IPS-18a (cell line): ENCODE measurements around the gene ZBTB20.

Experiments used
- H3K27ac ChIP-seq: one replicate; pipeline ENCODE4 v1.5.1; 2013; ENCODE audit warnings: low read length
- H3K27me3 ChIP-seq: one replicate; pipeline ENCODE4 v1.6.1; 2013; ENCODE audit warnings: mild to moderate bottlenecking, low read length; ENCODE audit not compliant: control insufficient read depth, insufficient read depth
- H3K36me3 ChIP-seq: one replicate; pipeline ENCODE4 v1.6.1; 2013; ENCODE audit warnings: low read depth, low read length; ENCODE audit not compliant: control insufficient read depth
- H3K4me1 ChIP-seq: one replicate; pipeline ENCODE4 v1.6.1; 2013; ENCODE audit warnings: low read depth, low read length; ENCODE audit not compliant: control insufficient read depth
- H3K4me3 ChIP-seq: one replicate; pipeline ENCODE4 v1.5.1; 2013; ENCODE audit warnings: low read length
- H3K9ac ChIP-seq: one replicate; pipeline ENCODE4 v1.6.1; 2013; ENCODE audit warnings: mild to moderate bottlenecking, low read length, moderate library complexity
- H3K9me3 ChIP-seq: one replicate; pipeline ENCODE4 v1.6.1; 2013; ENCODE audit warnings: low read depth, low read length; ENCODE audit not compliant: control insufficient read depth

Gene ZBTB20

DNA sequence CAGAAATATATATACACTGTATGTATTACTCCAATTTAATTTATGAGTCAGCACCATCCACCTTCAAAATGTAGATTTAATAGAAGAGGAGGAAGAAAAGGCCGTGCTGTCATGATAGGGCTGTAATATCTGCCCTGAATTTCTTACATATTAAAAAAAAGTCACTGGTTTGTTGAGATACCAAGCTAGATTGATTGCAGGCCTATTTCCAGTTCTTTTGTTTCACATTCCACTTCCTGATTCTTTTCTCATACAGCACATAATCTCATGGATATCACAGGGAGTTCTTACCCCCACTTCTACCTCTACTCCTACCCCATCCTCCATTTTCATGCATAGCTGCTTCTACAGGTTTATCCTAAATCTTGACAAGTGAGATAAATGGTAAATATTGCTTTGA lies 290.3 kb downstream of the ZBTB20 start:
- no peak overlapping the region for H3K4me3 ChIP-seq
- H3K4me1 ChIP-seq, result peaks cover 14% of the 10 kb centered on the region
- no peaks in the 10 kb centered on the region for H3K9me3 ChIP-seq
- no peaks in the 10 kb centered on the region for H3K27me3 ChIP-seq
- no peak overlapping the region for H3K27ac ChIP-seq
- no peaks in the 10 kb centered on the region for H3K36me3 ChIP-seq
- H3K9ac ChIP-seq, result no peak overlapping the region

DNA sequence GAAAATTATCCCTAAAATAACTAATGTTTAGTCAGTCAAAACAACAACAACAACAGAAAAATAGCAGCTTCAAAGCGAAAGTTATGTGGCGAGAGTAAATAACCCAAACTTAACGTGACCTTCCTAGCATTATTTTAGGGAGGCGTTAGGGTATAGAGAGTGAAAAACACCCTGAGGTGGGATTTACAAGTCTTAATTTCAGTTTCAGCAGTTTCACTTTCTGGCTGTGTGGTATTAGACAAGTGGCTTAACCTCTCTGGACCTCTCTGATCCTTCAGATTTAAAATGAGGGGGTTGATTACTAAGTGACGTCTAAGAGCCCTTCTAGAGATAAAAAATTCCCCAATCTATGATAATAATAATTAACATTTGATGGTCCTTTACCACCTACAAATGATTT lies 291.2 kb downstream of the ZBTB20 start:
- Histone ChIP-seq H3K4me3 (no peak overlapping the region), H3K9me3 (no peaks in the 10 kb centered on the region), H3K27me3 (no peaks in the 10 kb centered on the region), H3K27ac (no peak overlapping the region), H3K36me3 (no peaks in the 10 kb centered on the region), H3K9ac (no peak overlapping the region), H3K4me1 (peaks cover 14% of the 10 kb centered on the region)

DNA sequence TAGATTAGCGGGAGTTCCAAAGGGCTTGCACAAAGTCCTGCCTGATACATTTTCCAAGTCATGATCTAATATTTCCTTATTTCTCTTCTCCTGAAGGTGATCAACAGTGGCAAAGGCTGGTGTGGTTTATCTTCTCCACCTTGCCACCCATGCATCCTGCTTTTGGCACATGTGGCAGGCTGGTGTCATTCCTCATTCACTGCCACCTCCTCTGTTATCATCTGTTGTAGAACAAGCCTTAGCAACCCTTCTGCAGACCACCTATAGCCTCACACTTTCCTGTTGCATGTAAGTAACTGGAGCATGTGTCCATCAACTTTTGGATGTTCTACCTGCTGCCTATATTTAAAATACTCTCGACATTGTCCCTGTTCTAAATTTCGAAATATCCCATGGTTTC lies 294.1 kb downstream of the ZBTB20 start:
- Histone ChIP-seq H3K9ac (no peak overlapping the region), H3K4me1 (peaks cover 14% of the 10 kb centered on the region), H3K27me3 (no peaks in the 10 kb centered on the region), H3K27ac (no peak overlapping the region), H3K4me3 (no peak overlapping the region), H3K36me3 (no peaks in the 10 kb centered on the region), H3K9me3 (no peaks in the 10 kb centered on the region)

DNA sequence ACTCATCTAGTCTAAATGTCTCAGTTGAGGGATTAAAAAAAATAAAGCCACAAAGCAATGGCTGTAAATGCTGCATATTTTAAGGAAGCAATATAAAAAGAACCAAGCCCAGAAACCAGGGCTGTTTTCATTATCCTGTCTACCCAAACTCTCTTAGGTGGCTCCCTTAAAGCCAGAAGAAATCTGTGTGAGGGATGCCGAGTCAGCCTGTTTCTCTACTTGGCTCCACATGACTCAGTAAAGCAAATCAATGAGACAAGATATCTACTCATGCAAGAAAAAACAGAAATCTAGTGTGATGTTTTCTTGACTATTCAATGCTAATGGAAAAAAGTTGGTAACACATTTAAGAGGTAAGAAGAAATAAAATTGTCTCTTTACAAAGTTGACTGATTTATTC lies 296.2 kb downstream of the ZBTB20 start:
- Histone ChIP-seq H3K27ac (no peak overlapping the region), H3K27me3 (no peaks in the 10 kb centered on the region), H3K9ac (no peak overlapping the region), H3K9me3 (no peaks in the 10 kb centered on the region), H3K4me3 (no peak overlapping the region), H3K36me3 (no peaks in the 10 kb centered on the region), H3K4me1 (no peaks in the 10 kb centered on the region)

DNA sequence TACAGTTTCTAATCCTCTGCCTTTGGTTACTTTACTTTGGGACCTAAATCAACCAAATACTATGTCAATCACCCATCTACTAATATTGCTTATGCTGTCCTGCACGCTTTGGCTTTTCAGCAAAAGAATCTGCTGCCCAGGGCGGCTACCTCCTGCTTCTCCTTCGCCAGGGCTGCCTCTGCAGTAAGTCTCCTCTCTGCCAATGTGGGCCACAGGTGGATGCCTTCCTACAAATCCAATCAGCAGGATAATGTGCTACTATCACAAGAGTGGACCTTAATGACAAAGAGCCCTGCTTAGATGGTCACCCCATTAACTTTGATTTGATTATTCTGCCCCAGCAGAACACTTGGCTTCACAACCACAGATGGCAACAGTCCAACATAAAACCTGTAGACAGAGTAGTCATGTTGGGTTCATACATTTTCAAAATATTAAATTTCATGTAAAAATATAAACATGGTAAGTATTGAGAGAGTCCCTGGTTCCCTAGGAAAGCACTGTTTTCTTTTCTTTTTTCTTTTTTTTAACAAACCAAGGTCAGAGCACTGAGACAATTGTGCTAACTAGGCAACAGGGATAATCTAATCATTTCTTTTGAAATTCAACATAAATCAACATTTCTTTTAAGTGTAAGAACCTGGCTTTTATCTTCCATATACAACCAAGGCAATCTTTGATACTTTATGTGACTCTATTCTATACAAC lies 298.3 kb downstream of the ZBTB20 start:
- Histone ChIP-seq H3K36me3 (no peaks in the 10 kb centered on the region), H3K4me1 (no peaks in the 10 kb centered on the region), H3K27ac (no peak overlapping the region), H3K27me3 (no peaks in the 10 kb centered on the region), H3K9ac (no peak overlapping the region), H3K4me3 (no peak overlapping the region), H3K9me3 (no peaks in the 10 kb centered on the region)

DNA sequence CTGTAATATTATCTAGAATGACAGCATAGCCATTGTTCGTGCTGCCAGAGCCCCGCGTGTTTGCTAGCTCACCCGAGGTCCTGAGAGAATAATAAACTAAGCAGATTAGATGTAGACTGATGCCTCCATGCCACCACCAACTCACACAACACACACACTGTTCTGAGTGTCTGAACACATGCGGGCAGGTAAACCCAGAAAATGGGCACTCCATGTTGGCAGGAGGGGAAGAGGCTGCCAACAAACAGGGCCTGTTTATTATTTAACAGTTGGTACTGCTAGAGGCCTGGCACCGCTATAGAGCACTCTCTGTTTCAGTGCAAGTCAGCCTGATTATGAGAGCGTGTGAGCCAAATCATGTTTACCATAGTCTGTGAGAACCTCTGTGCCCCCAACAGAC lies 299.0 kb downstream of the ZBTB20 start:
- H3K27ac ChIP-seq, result no peak overlapping the region
- H3K9ac ChIP-seq, result no peak overlapping the region

DNA sequence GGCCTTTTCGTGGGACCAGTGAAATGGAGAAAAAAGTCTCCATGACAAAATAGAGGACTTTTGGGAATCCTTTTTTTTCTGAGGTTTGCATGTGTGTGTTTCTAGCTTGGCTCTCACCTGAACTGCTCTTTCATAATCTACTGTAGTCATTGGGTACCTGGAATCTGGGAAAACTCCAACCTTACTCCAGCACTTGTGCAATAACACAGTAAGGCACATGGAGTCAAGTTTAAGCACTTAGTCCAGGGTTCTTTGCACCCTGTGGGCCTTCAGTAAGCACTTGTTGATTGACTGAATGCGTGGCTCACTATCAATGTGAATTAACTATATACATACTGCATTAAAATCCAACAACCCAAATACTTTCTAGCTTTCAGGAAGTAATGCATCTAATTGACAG lies 299.5 kb downstream of the ZBTB20 start:
- Histone ChIP-seq H3K9ac (no peak overlapping the region), H3K27ac (no peak overlapping the region), H3K27me3 (no peaks in the 10 kb centered on the region), H3K36me3 (no peaks in the 10 kb centered on the region), H3K9me3 (no peaks in the 10 kb centered on the region), H3K4me1 (no peaks in the 10 kb centered on the region), H3K4me3 (no peak overlapping the region)

More for the DNA sequence above, 299.0 kb downstream of the ZBTB20 start:
- H3K4me1 ChIP-seq, result no peaks in the 10 kb centered on the region
- H3K36me3 ChIP-seq, result no peaks in the 10 kb centered on the region
- H3K9me3 ChIP-seq, result no peaks in the 10 kb centered on the region
- no peak overlapping the region for H3K4me3 ChIP-seq
- no peaks in the 10 kb centered on the region for H3K27me3 ChIP-seq

DNA sequence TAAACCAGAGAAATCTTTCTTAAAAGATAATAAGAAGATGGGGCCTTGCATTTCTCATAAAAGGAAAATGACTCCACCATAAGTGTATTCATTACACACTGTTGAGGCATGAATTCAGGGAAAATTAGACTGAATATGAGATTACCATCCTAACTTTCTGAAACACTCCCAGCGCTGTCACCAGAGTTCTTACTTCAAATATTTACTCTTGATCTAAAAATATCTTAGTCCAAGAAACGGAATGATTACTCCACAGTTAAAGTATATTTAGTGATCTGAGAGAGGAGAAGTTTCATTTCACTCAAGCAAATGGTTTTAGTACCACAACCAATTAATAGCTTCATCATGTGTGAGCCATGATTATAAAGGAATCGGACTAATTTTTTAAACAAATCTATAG lies 300.3 kb downstream of the ZBTB20 start:
- no peaks in the 10 kb centered on the region for H3K27me3 ChIP-seq
- no peak overlapping the region for H3K9ac ChIP-seq
- H3K4me1 ChIP-seq, result no peaks in the 10 kb centered on the region
- no peak overlapping the region for H3K4me3 ChIP-seq
- no peaks in the 10 kb centered on the region for H3K9me3 ChIP-seq
- H3K27ac ChIP-seq, result no peak overlapping the region
- no peaks in the 10 kb centered on the region for H3K36me3 ChIP-seq

DNA sequence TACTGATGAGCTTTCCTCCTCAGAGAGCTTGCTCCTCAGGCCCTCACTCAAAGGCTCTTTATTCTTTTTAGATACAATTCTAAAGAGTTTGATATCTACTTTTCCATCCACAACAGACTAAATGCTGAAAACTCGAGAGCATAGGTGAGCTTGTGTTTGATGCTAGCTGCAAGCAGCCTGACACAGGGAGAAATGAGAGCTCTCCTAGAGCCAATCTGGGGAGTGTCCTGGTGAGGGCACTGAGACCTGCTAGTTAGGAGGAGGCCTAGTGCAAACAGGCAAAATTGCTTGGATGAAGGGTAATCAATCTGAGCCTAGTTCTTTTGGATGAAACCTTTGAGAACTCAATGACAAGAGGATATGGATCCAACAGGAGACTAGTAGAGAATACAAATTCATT lies 300.8 kb downstream of the ZBTB20 start:
- Histone ChIP-seq H3K27me3 (no peaks in the 10 kb centered on the region), H3K4me1 (no peaks in the 10 kb centered on the region), H3K36me3 (no peaks in the 10 kb centered on the region), H3K4me3 (no peak overlapping the region), H3K27ac (no peak overlapping the region), H3K9me3 (no peaks in the 10 kb centered on the region), H3K9ac (no peak overlapping the region)

DNA sequence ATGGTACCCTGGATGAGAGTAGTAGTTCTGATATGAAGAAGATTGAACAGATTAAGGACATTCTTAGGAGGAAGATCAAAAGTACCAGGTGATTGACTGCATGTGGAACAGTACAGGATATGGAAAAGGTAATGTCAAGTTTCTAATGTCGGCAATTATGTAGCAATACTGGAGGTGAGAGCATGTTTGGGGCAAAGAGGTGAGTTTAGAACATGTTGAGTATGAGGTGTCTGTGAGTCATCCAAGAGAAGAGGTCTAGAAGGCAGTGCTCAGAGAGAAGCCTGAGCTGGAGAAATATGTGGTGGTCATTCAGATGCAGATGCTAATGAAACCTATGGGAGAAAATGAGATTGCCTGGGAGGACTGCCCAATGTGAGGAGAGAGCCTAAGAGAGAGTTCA lies 305.6 kb downstream of the ZBTB20 start:
- H3K27ac ChIP-seq, result no peak overlapping the region
- H3K4me1 ChIP-seq, result no peaks in the 10 kb centered on the region
- H3K9ac ChIP-seq, result no peak overlapping the region
- no peaks in the 10 kb centered on the region for H3K36me3 ChIP-seq
- H3K4me3 ChIP-seq, result no peak overlapping the region
- no peaks in the 10 kb centered on the region for H3K9me3 ChIP-seq
- H3K27me3 ChIP-seq, result no peaks in the 10 kb centered on the region

DNA sequence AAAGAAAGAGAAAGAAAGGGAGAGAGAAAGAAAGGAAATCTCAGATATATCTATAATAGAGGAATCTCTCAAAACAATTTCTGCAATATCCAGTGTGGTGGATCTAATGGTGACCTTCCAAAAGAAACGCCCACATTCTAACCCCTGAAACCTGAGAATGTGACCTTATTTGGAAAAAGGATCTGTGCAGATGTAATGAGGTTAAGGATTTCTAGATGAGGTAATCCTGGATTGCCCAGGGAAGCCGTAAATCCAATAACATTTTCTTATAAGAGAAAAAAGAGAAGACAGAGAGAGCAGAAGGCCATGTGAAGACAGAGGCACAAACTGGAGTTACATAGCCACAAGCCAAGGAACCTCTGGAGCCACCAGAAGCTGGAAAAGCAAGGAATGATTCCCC lies 307.6 kb downstream of the ZBTB20 start:
- Histone ChIP-seq H3K27me3 (no peaks in the 10 kb centered on the region), H3K4me1 (no peaks in the 10 kb centered on the region), H3K9me3 (no peaks in the 10 kb centered on the region), H3K4me3 (no peak overlapping the region), H3K27ac (no peak overlapping the region), H3K9ac (no peak overlapping the region), H3K36me3 (no peaks in the 10 kb centered on the region)

DNA sequence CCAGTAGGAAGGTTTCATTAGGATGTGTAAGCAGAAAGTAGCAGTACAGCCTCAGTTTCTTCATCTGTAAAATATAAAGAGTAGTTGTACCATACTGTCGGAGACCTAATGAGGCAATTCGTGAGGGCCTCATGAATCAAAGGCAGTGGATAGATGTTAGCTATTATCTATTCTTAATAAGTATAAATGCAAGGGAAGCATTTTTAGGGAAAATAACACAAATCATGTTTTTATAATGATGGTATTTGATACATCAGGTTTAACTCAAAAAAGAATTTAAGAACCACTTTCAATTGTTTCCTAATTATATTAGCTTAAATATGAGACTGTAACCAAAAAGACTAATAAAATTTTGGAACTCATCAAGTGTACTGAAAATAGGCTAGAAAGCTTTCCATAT lies 309.1 kb downstream of the ZBTB20 start:
- no peak overlapping the region for H3K9ac ChIP-seq
- no peak overlapping the region for H3K27ac ChIP-seq
- no peaks in the 10 kb centered on the region for H3K27me3 ChIP-seq
- H3K4me1 ChIP-seq, result no peaks in the 10 kb centered on the region
- H3K4me3 ChIP-seq, result no peak overlapping the region
- H3K9me3 ChIP-seq, result no peaks in the 10 kb centered on the region
- H3K36me3 ChIP-seq, result no peaks in the 10 kb centered on the region
